ENCODE measurements around the gene ART4.

The ART4 gene

DNA sequence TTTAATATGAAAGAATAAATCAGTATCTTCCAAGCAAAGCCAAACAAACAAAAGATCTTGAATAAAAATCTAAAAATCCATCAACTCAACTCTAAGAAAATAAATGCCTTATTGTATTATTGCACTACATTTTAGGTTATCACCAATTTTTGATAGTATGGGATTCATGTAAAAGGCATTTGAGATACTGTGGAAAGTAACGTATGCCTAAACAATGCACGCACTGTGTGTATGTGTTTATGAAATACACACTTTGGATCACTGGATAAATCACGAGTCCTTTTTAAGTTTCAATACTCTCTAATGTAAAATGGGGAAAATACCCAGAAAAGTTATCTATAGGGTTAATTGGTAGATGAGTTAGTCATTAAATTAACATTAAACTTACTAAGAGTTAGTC, 57.8 kb downstream of the ART4 start:
- in situ Hi-C loops (cut with HindIII; ENCODE audit: low sequenced_read_pairs): no loop called here
- H3K4me3 ChIP-seq (ENCODE audit: low read depth, low read length): no peak overlapping the region
- TF ChIP-seq, protein P1, sequence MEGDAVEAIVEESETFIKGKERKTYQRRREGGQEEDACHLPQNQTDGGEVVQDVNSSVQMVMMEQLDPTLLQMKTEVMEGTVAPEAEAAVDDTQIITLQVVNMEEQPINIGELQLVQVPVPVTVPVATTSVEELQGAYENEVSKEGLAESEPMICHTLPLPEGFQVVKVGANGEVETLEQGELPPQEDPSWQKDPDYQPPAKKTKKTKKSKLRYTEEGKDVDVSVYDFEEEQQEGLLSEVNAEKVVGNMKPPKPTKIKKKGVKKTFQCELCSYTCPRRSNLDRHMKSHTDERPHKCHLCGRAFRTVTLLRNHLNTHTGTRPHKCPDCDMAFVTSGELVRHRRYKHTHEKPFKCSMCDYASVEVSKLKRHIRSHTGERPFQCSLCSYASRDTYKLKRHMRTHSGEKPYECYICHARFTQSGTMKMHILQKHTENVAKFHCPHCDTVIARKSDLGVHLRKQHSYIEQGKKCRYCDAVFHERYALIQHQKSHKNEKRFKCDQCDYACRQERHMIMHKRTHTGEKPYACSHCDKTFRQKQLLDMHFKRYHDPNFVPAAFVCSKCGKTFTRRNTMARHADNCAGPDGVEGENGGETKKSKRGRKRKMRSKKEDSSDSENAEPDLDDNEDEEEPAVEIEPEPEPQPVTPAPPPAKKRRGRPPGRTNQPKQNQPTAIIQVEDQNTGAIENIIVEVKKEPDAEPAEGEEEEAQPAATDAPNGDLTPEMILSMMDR (IDR thresholded peaks at IDR 0.05; ENCODE audit: low read depth, low read length, missing control alignments): no peak
- no peak for DNase-seq (ENCODE audit: low read depth)

DNA sequence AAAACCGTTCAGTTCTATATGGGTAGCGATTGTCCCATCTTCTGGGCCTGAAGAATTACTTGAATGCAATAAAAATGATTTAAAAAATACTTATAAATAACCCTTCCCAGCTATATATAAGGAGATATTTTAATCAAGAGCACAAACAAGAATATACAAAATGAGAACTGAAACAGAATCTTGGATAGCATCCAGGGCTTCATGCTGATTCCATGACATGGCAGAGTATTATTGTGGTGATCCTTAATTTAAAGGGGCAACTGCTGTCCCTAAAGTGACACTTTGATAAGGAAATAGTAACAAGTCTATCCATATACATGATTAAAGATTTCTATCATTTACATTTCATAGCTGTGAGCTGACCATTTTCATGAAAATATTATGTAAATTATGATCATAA, 58.9 kb downstream of the ART4 start:
- DNase-seq (ENCODE audit: low read depth): no peak
- in situ Hi-C loops (cut with HindIII; ENCODE audit: low sequenced_read_pairs): no loop called here
- no peak overlapping the region for H3K4me3 ChIP-seq (ENCODE audit: low read depth, low read length)
- TF ChIP-seq, protein P1 (IDR thresholded peaks at IDR 0.05; ENCODE audit: low read depth, low read length, missing control alignments): no peak

DNA sequence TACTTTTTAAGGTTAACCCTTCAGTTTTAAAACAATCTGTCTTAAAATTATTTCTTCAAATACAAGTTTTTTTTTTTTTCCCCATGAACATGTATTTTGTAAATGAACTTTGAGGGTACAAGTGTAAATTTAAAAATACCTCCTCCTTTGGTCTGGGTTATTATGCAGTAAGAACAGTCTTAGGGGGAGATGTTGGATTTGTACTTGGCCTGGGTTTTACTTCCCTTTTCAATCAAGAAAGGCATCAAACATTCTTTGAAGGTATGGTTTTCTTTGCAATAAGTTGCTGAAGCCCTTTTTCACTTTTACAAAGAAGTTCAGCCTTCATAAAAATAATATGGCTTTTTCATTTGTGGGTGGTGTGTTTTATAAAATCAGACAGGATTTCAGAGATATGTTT, 60.6 kb downstream of the ART4 start:
- TF ChIP-seq, protein P1 (IDR thresholded peaks at IDR 0.05; ENCODE audit: low read depth, low read length, missing control alignments): no peak
- H3K4me3 ChIP-seq (ENCODE audit: low read depth, low read length): no peak overlapping the region
- in situ Hi-C loops (cut with HindIII; ENCODE audit: low sequenced_read_pairs): no loop called here
- DNase-seq (ENCODE audit: low read depth): no peak

DNA sequence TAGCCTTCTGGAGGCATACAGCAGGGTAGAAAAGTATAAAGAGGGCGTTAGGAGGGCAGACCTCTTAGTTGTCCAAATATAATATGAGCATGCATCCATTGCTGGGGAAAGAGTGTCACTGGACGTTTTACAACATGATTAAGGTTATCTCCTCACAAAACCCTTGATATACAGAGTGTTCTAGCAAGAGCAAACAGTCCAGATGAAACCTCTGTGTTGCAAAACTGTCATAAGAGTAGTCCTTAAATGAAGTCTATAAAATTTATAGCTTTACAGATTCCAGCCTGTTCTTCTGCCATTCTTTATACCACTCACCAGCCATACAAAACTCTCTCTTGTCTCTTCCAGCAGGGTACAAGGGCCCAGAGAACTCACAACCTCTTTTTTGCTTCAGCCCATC, 61.8 kb downstream of the ART4 start:
- in situ Hi-C loops (cut with HindIII; ENCODE audit: low sequenced_read_pairs): no loop called here
- DNase-seq (ENCODE audit: low read depth): no peak
- H3K4me3 ChIP-seq (ENCODE audit: low read depth, low read length): no peak overlapping the region
- TF ChIP-seq, protein P1 (IDR thresholded peaks at IDR 0.05; ENCODE audit: low read depth, low read length, missing control alignments): no peak

DNA sequence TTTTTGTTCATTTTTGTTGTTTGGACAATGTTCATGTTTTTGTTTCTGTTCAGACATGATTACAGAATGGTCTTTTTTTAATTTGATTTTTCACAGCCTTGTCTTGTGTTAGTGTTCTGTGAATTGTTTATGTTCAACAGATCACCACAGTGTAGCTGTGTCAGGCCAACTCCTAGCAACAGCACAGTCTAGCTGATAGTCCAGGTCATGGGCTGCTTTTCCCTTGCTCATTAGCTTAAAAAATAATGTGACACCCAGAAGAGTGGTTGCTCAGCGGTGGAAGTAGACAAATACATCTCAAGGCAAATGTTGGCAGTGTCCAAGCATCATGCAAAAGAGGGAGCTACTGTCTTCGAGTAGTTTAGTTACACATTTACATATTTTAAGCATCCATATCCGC, 62.5 kb downstream of the ART4 start:
- in situ Hi-C loops (cut with HindIII; ENCODE audit: low sequenced_read_pairs): no loop called here
- TF ChIP-seq, protein P1 (IDR thresholded peaks at IDR 0.05; ENCODE audit: low read depth, low read length, missing control alignments): no peak
- H3K4me3 ChIP-seq (ENCODE audit: low read depth, low read length): no peak overlapping the region
- DNase-seq (ENCODE audit: low read depth): no peak

DNA sequence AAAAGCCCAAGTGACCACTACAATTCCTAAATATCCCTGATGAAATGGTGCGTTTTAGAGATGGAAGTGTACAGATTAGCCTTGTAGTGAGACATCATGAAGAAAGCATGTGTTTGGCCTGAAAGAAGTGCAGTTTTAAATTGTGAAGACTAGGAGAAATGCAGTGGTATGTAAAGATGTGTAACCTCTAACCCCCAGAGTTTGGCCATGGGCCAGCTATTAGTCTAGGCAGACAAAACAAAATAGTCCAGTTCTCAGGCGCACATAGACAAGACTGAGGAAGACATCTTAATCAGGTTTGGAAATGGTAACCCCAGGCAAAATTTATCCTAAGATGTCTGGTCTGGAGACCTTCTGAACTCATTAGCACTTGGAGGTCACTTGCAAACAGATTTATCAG, 63.5 kb downstream of the ART4 start:
- in situ Hi-C loops (cut with HindIII; ENCODE audit: low sequenced_read_pairs): no loop called here
- H3K4me3 ChIP-seq (ENCODE audit: low read depth, low read length): no peak overlapping the region
- DNase-seq (ENCODE audit: low read depth): no peak
- TF ChIP-seq, protein P1 (IDR thresholded peaks at IDR 0.05; ENCODE audit: low read depth, low read length, missing control alignments): no peak

DNA sequence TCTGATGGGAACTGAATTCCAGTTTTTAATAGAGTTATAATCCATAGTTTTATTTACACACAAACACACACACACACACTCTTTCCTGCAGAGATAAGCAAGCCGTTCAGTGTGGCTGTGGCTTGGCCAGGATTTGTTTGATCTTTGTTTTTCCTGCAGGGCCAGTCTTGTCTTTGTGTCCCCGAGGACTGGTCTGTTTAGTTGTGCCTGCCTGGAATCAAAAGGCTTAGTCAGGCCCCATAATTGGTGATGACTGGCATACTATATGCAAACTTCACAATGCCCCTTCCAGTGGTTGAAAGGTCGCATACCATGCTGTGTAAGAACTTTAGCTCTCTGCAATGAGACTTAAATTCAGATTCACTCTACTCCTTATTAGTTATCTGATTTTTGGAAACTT, 66.1 kb downstream of the ART4 start:
- TF ChIP-seq, protein P1 (IDR thresholded peaks at IDR 0.05; ENCODE audit: low read depth, low read length, missing control alignments): no peak
- DNase-seq (ENCODE audit: low read depth): no peak
- H3K4me3 ChIP-seq (ENCODE audit: low read depth, low read length): no peak overlapping the region
- in situ Hi-C loops (cut with HindIII; ENCODE audit: low sequenced_read_pairs): no loop called here
